Motor neuron (in vitro differentiated cells): ENCODE results near the gene ZBTB7C. TPM values are rescaled to one million over a fixed set of nuclear protein-coding genes. Genes with fewer than 3 reads are reported as not detected.

Experiments used
- ATAC-seq, 8 experiments: fragments of 200-7000 bp; cut with Tn5 transposase; replicated peaks in 6 of 8; 2 replicates each; pipeline ENCODE4 v1.8.0; 2021; ENCODE audit warnings: mild to moderate bottlenecking in 8 of 8, moderate library complexity in 8 of 8
- H3K27ac ChIP-seq, 2 donors: fragments of 250-450 bp; sonication (Bioruptor Pico); 2 replicates each; pipeline ENCODE4 v1.9.0; 2021; ENCODE audit warnings: antibody characterized with exemption in 2 of 2, mild to moderate bottlenecking in 2 of 2, moderate library complexity in 1 of 2
- H3K4me1 ChIP-seq, 2 donors: fragments of 250-450 bp; sonication (Bioruptor Pico); replicated peaks in 1 of 2; 2 replicates each; pipeline ENCODE4 v1.6.1; 2021; ENCODE audit warnings: antibody characterized with exemption in 2 of 2, mild to moderate bottlenecking in 2 of 2, moderate library complexity in 1 of 2
- H3K4me3 ChIP-seq, 5 donors: fragments of 250-450 bp; sonication (Bioruptor Pico); 2 replicates each; pipeline ENCODE4 v1.9.0; 2021; ENCODE audit warnings: antibody characterized with exemption in 5 of 5, mild to moderate bottlenecking in 5 of 5, moderate library complexity in 4 of 5
- WGBS, 10 experiments: fragments of 450-650 bp; shearing (Covaris generic); methylation state at CpG; one replicate each; pipeline ENCODE4 v1.0.0; 2022; 5-methylcytosine and 5-hydroxymethylcytosine counted together
- in situ Hi-C, 9 experiments: fragments of 400-800 bp; cut with MboI; loops; one replicate each; pipeline ENCODE4 v1.15.0; 2021; ENCODE audit warnings: low sequenced_read_pairs in 9 of 9, low pct_unique_long_range_greater_than_20kb in 2 of 9; ENCODE audit not compliant: unreplicated experiment in 9 of 9
- total RNA-seq, 8 experiments: library from RNA; unstranded; fragments of 300-600 nt; gene quantifications; 2 replicates each; pipeline versions ENCODE4 v1.2.3 to v1.2.4, GENCODE V29; 2022

Gene ZBTB7C
- total RNA-seq, 8 experiments from 2014 or later, result 0.36 to 11.2 (median 3.8) TPM

GRCh38 chr18:48116017-48116416, 293.2 kb downstream of the ZBTB7C start:
- Histone ChIP-seq H3K4me1 (no peaks in the 10 kb centered on the region), H3K4me3 (no peak overlapping the region), H3K27ac (no peak overlapping the region)
- WGBS, 10 experiments, result 68 to 100% (median 87%) methylated on average over 1 to 4 of the region's 7 CpGs; no CpG with 5 or more reads in 4 of the 10 experiments
- no peak for ATAC-seq
- in situ Hi-C loops, result no loop called here

DNA sequence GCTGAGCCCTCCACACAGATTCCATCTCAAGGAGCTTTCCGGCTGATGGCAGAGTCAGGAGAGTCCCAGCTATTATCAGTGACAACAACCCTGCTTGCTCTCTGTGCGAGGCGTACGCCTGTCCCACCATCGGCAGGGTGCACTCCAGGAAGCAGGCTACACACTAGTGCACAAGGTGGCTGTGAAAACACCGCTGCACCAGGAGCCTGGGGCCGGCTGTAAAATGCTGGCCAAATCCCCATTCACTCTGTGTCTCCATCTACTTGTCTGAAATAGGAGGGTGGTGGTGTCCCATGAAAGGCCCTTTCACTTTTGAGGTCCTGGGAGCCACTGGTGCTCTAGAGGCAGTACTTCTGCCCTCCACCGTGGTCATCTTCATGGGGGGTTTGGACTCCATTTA, 295.5 kb downstream of the ZBTB7C start:
- Histone ChIP-seq H3K4me1 (peaks cover 0 to 3% of the 10 kb centered on the region in 2 donors), H3K27ac (no peak overlapping the region), H3K4me3 (no peak overlapping the region)
- in situ Hi-C loops, result no loop called here
- 33 to 94% (median 82%) methylated on average over 1 to 7 of the region's 8 CpGs; no CpG with 5 or more reads in 4 of the 10 experiments for WGBS, 10 experiments
- no peak for ATAC-seq

- 60 to 100% (median 96%) methylated on average over 1 to 4 of the region's 5 CpGs; no CpG with 5 or more reads in 2 of the 10 experiments for WGBS, 10 experiments
- in situ Hi-C loops, result no loop called here
- H3K4me1 ChIP-seq, result peaks cover 7 to 13% of the 10 kb centered on the region in 2 donors
- no peak overlapping the region for H3K27ac ChIP-seq
- ATAC-seq, result no peak
- no peak overlapping the region for H3K4me3 ChIP-seq
These were observed 297.6 kb downstream of the ZBTB7C start for GRCh38 chr18:48111587-48111986.

GRCh38 chr18:48110797-48111196, 298.4 kb downstream of the ZBTB7C start:
- in situ Hi-C loops, result no loop called here
- no peak overlapping the region for H3K27ac ChIP-seq
- H3K4me3 ChIP-seq, result no peak overlapping the region
- H3K4me1 ChIP-seq, result peaks cover 7 to 13% of the 10 kb centered on the region in 2 donors
- no peak for ATAC-seq
- WGBS, 10 experiments, result 18 to 100% (median 85%) methylated on average over 1 to 4 of the region's 7 CpGs; no CpG with 5 or more reads in 4 of the 10 experiments

DNA sequence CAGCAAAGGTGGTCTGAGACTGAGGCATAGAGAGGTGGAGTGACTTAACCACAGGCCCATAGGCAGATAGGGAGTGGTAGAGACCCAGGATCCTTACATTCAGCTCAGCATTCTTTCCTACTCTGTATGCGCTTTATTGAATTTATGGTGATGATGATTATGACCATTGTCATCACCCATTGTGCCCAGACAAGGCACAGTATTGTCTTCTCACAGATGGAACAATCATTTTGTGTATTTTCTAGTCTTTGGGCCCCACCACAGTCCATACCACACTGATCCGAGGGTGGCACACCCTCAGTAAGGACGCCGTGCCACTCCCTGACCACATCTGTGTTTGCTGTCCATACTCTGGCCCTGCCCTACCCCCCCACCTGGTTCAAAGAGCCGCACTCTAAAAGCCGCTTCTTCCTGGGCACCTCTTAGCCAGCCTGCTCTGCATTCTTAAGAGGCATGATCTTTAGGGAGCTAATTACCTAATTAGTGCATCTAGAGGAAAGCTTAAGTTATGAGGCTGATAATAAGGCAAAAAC, 299.2 kb downstream of the ZBTB7C start:
- ATAC-seq, result peak in 2 of 8 experiments; percentile 33 to 35
- in situ Hi-C loops, result no loop called here
- Histone ChIP-seq H3K4me3 (no peak overlapping the region), H3K27ac (no peak overlapping the region), H3K4me1 (peaks cover 7 to 18% of the 10 kb centered on the region in 2 donors)
- 20 to 100% (median 76%) methylated on average over 1 to 6 of the region's 6 CpGs; no CpG with 5 or more reads in 4 of the 10 experiments for WGBS, 10 experiments

- Histone ChIP-seq H3K4me3 (no peak overlapping the region), H3K27ac (no peak overlapping the region), H3K4me1 (peaks cover 7 to 23% of the 10 kb centered on the region in 2 donors)
- 50 to 100% (median 85%) methylated on average over 1 to 9 of the region's 11 CpGs; no CpG with 5 or more reads in 2 of the 10 experiments for WGBS, 10 experiments
- in situ Hi-C loops, result no loop called here
- no peak for ATAC-seq
These were observed 301.0 kb downstream of the ZBTB7C start for GRCh38 chr18:48108136-48108535.

- in situ Hi-C loops, result no loop called here
- no peak overlapping the region for H3K27ac ChIP-seq
- WGBS, 10 experiments, result 0 to 95% (median 64%) methylated on average over 1 to 4 of the region's 11 CpGs; no CpG with 5 or more reads in 5 of the 10 experiments
- peaks cover 7 to 23% of the 10 kb centered on the region in 2 donors for H3K4me1 ChIP-seq
- ATAC-seq, result peak in 5 of 8 experiments; percentile 39 to 89 (median 75)
- H3K4me3 ChIP-seq, result no peak overlapping the region
These were observed 302.0 kb downstream of the ZBTB7C start for GRCh38 chr18:48106976-48107781.

DNA sequence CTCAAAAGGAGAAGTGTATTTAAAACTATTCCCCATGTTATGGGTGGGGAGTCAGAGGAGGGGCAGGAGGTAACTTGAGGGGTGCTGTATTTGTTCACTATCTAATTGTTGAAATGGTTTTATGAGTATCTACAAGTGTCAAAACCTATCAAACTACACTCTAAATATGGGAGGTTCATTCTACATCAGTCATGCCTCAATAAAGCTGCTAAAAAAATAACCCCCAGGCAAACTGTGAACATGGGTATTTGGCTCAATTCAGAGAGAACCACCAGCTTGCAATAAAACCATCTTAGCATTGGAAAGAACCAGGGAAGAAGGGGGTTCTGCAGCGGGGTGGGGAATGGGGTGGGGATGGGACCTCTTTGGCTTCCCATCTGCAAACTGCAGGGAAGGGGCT, 302.7 kb downstream of the ZBTB7C start:
- peak in 1 of 8 experiments; percentile 31 for ATAC-seq
- H3K27ac ChIP-seq, result no peak overlapping the region
- in situ Hi-C loops, result no loop called here
- peaks cover 9 to 30% of the 10 kb centered on the region in 2 donors for H3K4me1 ChIP-seq
- 0% methylated on average over 1 of the region's 1 CpG; no CpG with 5 or more reads in 9 of the 10 experiments for WGBS, 10 experiments
- no peak overlapping the region for H3K4me3 ChIP-seq

- no peak overlapping the region for H3K4me3 ChIP-seq
- H3K27ac ChIP-seq, result no peak overlapping the region
- in situ Hi-C loops, result no loop called here
- H3K4me1 ChIP-seq, result peaks cover 21 to 37% of the 10 kb centered on the region in 2 donors
- no peak for ATAC-seq
- WGBS, 10 experiments, result 40 to 100% (median 70%) methylated on average over 1 of the region's 1 CpG; no CpG with 5 or more reads in 6 of the 10 experiments
These were observed 303.9 kb downstream of the ZBTB7C start for GRCh38 chr18:48105317-48105716.

DNA sequence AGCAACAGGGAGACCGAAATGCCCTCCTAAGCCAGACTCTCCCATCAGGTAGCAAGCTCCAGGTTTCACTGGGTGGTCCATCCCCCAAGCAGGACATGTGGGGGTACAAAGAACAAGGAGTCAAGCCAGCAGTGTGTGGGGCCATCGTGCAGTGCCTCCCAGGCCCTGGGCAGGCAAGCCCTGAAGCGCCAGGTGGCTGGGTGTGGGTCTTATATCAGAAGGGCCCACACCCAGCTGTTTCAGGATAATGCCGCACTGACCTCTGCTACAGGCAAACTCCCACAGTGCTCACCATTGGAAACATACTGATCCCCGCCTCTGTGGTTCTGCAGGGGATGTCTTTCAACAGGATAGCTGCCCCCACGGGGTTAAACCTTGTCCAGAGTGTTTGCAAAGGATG, 304.5 kb downstream of the ZBTB7C start:
- Histone ChIP-seq H3K27ac (no peak overlapping the region), H3K4me1 (peaks cover 27 to 43% of the 10 kb centered on the region in 2 donors), H3K4me3 (no peak overlapping the region)
- 0 to 93% (median 60%) methylated on average over 1 to 3 of the region's 6 CpGs; no CpG with 5 or more reads in 5 of the 10 experiments for WGBS, 10 experiments
- ATAC-seq, result peak in 3 of 8 experiments; percentile 47 to 71 (median 52)
- in situ Hi-C loops, result no loop called here

GRCh38 chr18:48100651-48101165, 308.5 kb downstream of the ZBTB7C start:
- WGBS, 10 experiments, result 10 to 70% (median 20%) methylated on average over 1 to 2 of the region's 9 CpGs; no CpG with 5 or more reads in 5 of the 10 experiments
- peak in 7 of 8 experiments; percentile 37 to 90 (median 83) for ATAC-seq
- peak overlapping the region; percentile 89 to 92 for H3K27ac ChIP-seq

DNA sequence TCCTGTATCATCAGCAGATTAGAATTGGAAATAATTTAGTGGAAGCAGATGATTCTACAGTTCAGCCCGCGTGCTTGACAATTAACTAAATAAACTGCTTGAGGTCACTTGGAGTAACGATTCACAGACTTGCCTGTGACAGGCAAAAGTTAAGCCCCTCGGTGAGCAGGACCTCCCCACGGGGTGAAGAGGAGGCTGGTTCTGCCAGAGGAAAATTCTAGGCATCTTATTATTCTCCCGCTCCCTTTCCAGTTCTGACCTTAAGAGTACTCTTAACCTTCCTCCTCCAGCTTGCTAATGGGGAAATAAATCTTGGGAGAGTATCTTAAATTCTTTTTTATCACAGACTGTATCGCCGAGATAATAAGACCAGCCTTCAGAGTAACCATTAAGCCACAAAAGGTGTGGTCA, 309.0 kb downstream of the ZBTB7C start:
- in situ Hi-C loops, result no loop called here
- Histone ChIP-seq H3K27ac (peak overlapping the region in 1 of 2 donors; percentile 75), H3K4me3 (no peak overlapping the region), H3K4me1 (peaks cover 36 to 48% of the 10 kb centered on the region in 2 donors)
- WGBS, 10 experiments, result 0 to 64% (median 22%) methylated on average over 2 to 7 of the region's 8 CpGs; no CpG with 5 or more reads in 4 of the 10 experiments
- ATAC-seq, result peak in 5 of 8 experiments; percentile 63 to 71 (median 67)

More at GRCh38 chr18:48100651-48101165, 308.5 kb downstream of the ZBTB7C start:
- Histone ChIP-seq H3K4me1 (peaks cover 35 to 48% of the 10 kb centered on the region in 2 donors), H3K4me3 (no peak overlapping the region)
- in situ Hi-C loops, result no loop called here
